H9 (cell line): Measurements from ENCODE around the gene TAF11L3. TPM values are rescaled to one million over a fixed set of nuclear protein-coding genes. Genes with fewer than 3 reads are reported as not detected.

Experiments used
- DNase-seq: peaks from one replicate; pipeline ENCODE4 v3.0.0-alpha.2; 2017
- H2AFZ ChIP-seq: one replicate; pipeline ENCODE4 v1.6.1; 2013; ENCODE audit warnings: mild to moderate bottlenecking, low read length, control low read depth, moderate library complexity
- H2AK5ac ChIP-seq: 2 replicates; pipeline ENCODE4 v1.6.1; 2013; ENCODE audit warnings: low read length, control low read depth, mixed read lengths; ENCODE audit not compliant: insufficient read length
- H2BK120ac ChIP-seq: one replicate; pipeline ENCODE4 v1.6.1; 2013; ENCODE audit warnings: low read depth, mild to moderate bottlenecking, low read length, control low read depth, inconsistent platforms; ENCODE audit not compliant: poor library complexity, severe bottlenecking
- H2BK12ac ChIP-seq: 2 replicates; pipeline ENCODE4 v1.6.1; 2013; ENCODE audit warnings: low read length, control low read depth, mixed read lengths, low read depth; ENCODE audit not compliant: insufficient read length
- H2BK15ac ChIP-seq: 2 replicates; pipeline ENCODE4 v1.6.1; 2013; ENCODE audit warnings: low read depth, low read length, control low read depth
- H2BK20ac ChIP-seq: one replicate; pipeline ENCODE4 v1.6.1; 2013; ENCODE audit warnings: low read depth, mild to moderate bottlenecking, low read length, control low read depth, inconsistent platforms; ENCODE audit not compliant: poor library complexity, severe bottlenecking
- H2BK5ac ChIP-seq: 2 replicates; pipeline ENCODE4 v1.6.1; 2013; ENCODE audit warnings: low read length, control low read depth, mixed read lengths; ENCODE audit not compliant: insufficient read length
- H3K14ac ChIP-seq: 2 replicates; pipeline ENCODE4 v1.6.1; 2013; ENCODE audit warnings: low read length, control low read depth; ENCODE audit not compliant: insufficient read depth
- H3K18ac ChIP-seq: 2 replicates; pipeline ENCODE4 v1.6.1; 2013; ENCODE audit warnings: low read depth, mild to moderate bottlenecking, mixed read lengths, low read length, control low read depth; ENCODE audit not compliant: insufficient read length
- H3K23ac ChIP-seq: 2 replicates; pipeline ENCODE4 v1.6.1; 2013; ENCODE audit warnings: low read length, control low read depth, mixed read lengths, low read depth; ENCODE audit not compliant: insufficient read length
- H3K23me2 ChIP-seq: 2 replicates; pipeline ENCODE4 v1.6.1; 2013; ENCODE audit warnings: low read depth, mild to moderate bottlenecking, mixed read lengths, low read length, control low read depth; ENCODE audit not compliant: insufficient read length, poor library complexity, severe bottlenecking
- H3K27ac ChIP-seq: 2 replicates; pipeline ENCODE4 v1.5.1; 2013; ENCODE audit warnings: low read length, control low read depth, mixed read lengths, low read depth; ENCODE audit not compliant: insufficient read length
- H3K27me3 ChIP-seq: 2 replicates; pipeline ENCODE4 v1.6.1; 2013; ENCODE audit warnings: low read length, control low read depth, inconsistent platforms; ENCODE audit not compliant: insufficient read depth
- H3K4ac ChIP-seq: 2 replicates; pipeline ENCODE4 v1.6.1; 2013; ENCODE audit warnings: low read depth, mild to moderate bottlenecking, control low read depth, inconsistent platforms, low read length, moderate library complexity
- H3K4me1 ChIP-seq: 2 replicates; pipeline ENCODE4 v1.6.1; 2013; ENCODE audit warnings: low read length, control low read depth, inconsistent platforms; ENCODE audit not compliant: insufficient read depth
- H3K4me2 ChIP-seq: 2 replicates; pipeline ENCODE4 v1.6.1; 2013; ENCODE audit warnings: low read length, control low read depth, mixed read lengths; ENCODE audit not compliant: insufficient read length, insufficient read depth
- H3K56ac ChIP-seq: 2 replicates; pipeline ENCODE4 v1.6.1; 2013; ENCODE audit warnings: low read depth, mild to moderate bottlenecking, mixed read lengths, low read length, control low read depth; ENCODE audit not compliant: insufficient read length
- H3K79me1 ChIP-seq: 2 replicates; pipeline ENCODE4 v1.6.1; 2013; ENCODE audit warnings: low read depth, mild to moderate bottlenecking, moderate library complexity, low read length, control low read depth, inconsistent platforms; ENCODE audit not compliant: insufficient read depth, poor library complexity, severe bottlenecking
- H3K79me2 ChIP-seq: 2 replicates; pipeline ENCODE4 v1.6.1; 2013; ENCODE audit warnings: low read length, control low read depth, inconsistent platforms; ENCODE audit not compliant: insufficient read depth
- H3K9ac ChIP-seq: 2 replicates; pipeline ENCODE4 v1.6.1; 2013; ENCODE audit warnings: low read length, control low read depth, mixed read lengths; ENCODE audit not compliant: insufficient read length; ENCODE audit errors: extremely low read depth
- H3K9me3 ChIP-seq: one replicate; pipeline ENCODE4 v1.6.1; 2013; ENCODE audit warnings: low read depth, low read length, inconsistent platforms; ENCODE audit not compliant: control insufficient read depth
- H3T11ph ChIP-seq: one replicate; pipeline ENCODE4 v1.6.1; 2013; ENCODE audit warnings: mild to moderate bottlenecking, low read length, control low read depth, inconsistent platforms
- H4K20me1 ChIP-seq: one replicate; pipeline ENCODE4 v1.6.1; 2013; ENCODE audit not compliant: control insufficient read depth, insufficient read length, insufficient read depth
- H4K5ac ChIP-seq: 2 replicates; pipeline ENCODE4 v1.6.1; 2013; ENCODE audit warnings: low read depth, mild to moderate bottlenecking, mixed read lengths, low read length, control low read depth; ENCODE audit not compliant: insufficient read length
- H4K8ac ChIP-seq: replicated peaks from 2 replicates; pipeline ENCODE4 v1.6.1; 2013; ENCODE audit warnings: low read length, control low read depth, mixed read lengths, low read depth; ENCODE audit not compliant: insufficient read length
- H4K91ac ChIP-seq: 2 replicates; pipeline ENCODE4 v1.6.1; 2013; ENCODE audit warnings: low read depth, mild to moderate bottlenecking, moderate library complexity, mixed read lengths, low read length, control low read depth; ENCODE audit not compliant: insufficient read length
- H3K27ac Mint-ChIP-seq, 3 experiments: 2 replicates in 2 of 3; 3 replicates in 1 of 3; pipeline ENCODE4 v1.8.0; 2020 to 2021; ENCODE audit warnings: mixed read lengths in 3 of 3, mild to moderate bottlenecking in 1 of 3, moderate library complexity in 1 of 3
- H3K27me3 Mint-ChIP-seq: 2 replicates; pipeline ENCODE4 v1.8.0; 2021; ENCODE audit warnings: low read depth, mild to moderate bottlenecking, moderate library complexity, mixed read lengths
- H3K36me3 Mint-ChIP-seq, 3 experiments: 2 replicates in 2 of 3; 3 replicates in 1 of 3; pipeline ENCODE4 v1.8.0; 2020 to 2021; ENCODE audit warnings: low read depth in 3 of 3, mixed read lengths in 3 of 3; ENCODE audit not compliant: insufficient read depth in 1 of 3
- H3K4me1 Mint-ChIP-seq, 2 experiments: 2 replicates each; pipeline ENCODE4 v1.8.0; 2020; ENCODE audit warnings: mixed read lengths in 2 of 2
- H3K4me3 Mint-ChIP-seq, 2 experiments: 2 replicates in 1 of 2; 3 replicates in 1 of 2; pipeline ENCODE4 v1.8.0; 2020 to 2021; ENCODE audit warnings: mild to moderate bottlenecking in 2 of 2, mixed read lengths in 2 of 2, moderate library complexity in 1 of 2
- H3K9me3 Mint-ChIP-seq, 2 experiments: 2 replicates in 1 of 2; 3 replicates in 1 of 2; pipeline ENCODE4 v1.8.0; 2020; ENCODE audit warnings: mild to moderate bottlenecking in 2 of 2, mixed read lengths in 2 of 2, moderate library complexity in 1 of 2
- CTCF ChIP-seq: fragments of 200-600 bp; sonication (generic); conservative IDR thresholded peaks from 3 replicates; pipeline ENCODE4 v1.8.0; 2021; ENCODE audit warnings: antibody characterized with exemption, mild to moderate bottlenecking
- WGBS: extraction: QIAGEN DNeasy Blood & Tissue Kit; methylation state at CpG from one replicate; pipeline ENCODE4 v1.1.7; 2013; ENCODE audit warnings: missing lambda C conversion rate, low lambda C conversion rate, mixed read lengths; ENCODE audit not compliant: insufficient read length; ENCODE audit errors: extremely low coverage; 5-methylcytosine and 5-hydroxymethylcytosine counted together
- total RNA-seq: library from RNA; stranded (reverse); gene quantifications from 2 replicates; pipeline ENCODE4 v1.2.1, GENCODE V29; 2021

The TAF11L3 gene
- total RNA-seq, 1 experiment from 2014 or later, result not detected

DNA sequence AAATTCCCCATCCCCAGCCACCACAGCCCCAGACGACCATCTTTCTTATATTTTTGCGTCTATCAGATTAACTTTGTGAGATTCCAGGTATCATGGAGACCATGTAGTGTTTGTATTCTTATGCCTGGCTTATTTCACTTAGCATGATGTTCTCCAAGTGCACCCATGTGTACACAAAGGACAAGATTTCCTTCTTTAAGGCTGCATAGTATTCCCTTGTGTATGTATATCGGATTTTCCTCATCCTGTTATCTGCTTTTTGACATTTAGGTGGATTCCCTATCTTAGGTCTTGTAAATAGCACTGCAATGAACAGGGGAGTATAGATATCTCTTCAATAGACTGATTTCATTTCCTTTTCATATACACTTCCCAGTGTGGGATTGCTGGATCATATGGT is 25.4 kb upstream of the TAF11L3 start:
- Histone ChIP-seq H4K20me1 (no peaks in the 10 kb centered on the region), H2BK120ac (no peak overlapping the region), H3K9me3 (no peaks in the 10 kb centered on the region), H3K79me2 (no peaks in the 10 kb centered on the region), H4K5ac (no peak overlapping the region), H3K23me2 (no peaks in the 10 kb centered on the region), H3K27me3 (no peaks in the 10 kb centered on the region), H3K56ac (no peak overlapping the region), H2AFZ (no peak overlapping the region), H4K91ac (no peak overlapping the region), H2BK20ac (no peak overlapping the region), H3K23ac (no peak overlapping the region), H2BK12ac (no peak overlapping the region), H3K9ac (no peak overlapping the region), H3K4me2 (no peak overlapping the region), H4K8ac (no peak overlapping the region), H3K79me1 (no peaks in the 10 kb centered on the region), H3K27ac (no peak overlapping the region), H2BK15ac (no peak overlapping the region), H3K18ac (no peak overlapping the region), H3K4ac (no peak overlapping the region), H3K4me1 (no peaks in the 10 kb centered on the region), H2AK5ac (no peak overlapping the region), H3T11ph (no peak overlapping the region), H2BK5ac (no peak overlapping the region), H3K14ac (no peak overlapping the region)
- H3K36me3 Mint-ChIP-seq, result peaks cover 0 to 4% (median 0%) of the 10 kb centered on the region in 3 experiments; a peak in 1 of 7 replicates
- H3K9me3 Mint-ChIP-seq, result peaks cover 0 to 3% of the 10 kb centered on the region in 2 experiments; a peak in 2 of 5 replicates
- H3K4me3 Mint-ChIP-seq, result no peak overlapping the region
- no peak for TF ChIP-seq CTCF
- peaks cover 3 to 4% of the 10 kb centered on the region in 2 experiments for H3K4me1 Mint-ChIP-seq
- no peak for DNase-seq
- H3K27ac Mint-ChIP-seq, result no peak overlapping the region
- no peaks in the 10 kb centered on the region; the same call in 1 of the 2 replicates for H3K27me3 Mint-ChIP-seq
- no CpG with 5 or more reads among the region's 3 CpGs for WGBS
